Tibial nerve (tissue), 4 donors: ENCODE results near the gene BRD3OS. TPM values are rescaled to one million over a fixed set of nuclear protein-coding genes. Genes with fewer than 3 reads are reported as not detected.

ENCODE experiments used
- DNase-seq, 2 donors: peaks; one replicate each; pipeline ENCODE4 v3.0.0-alpha.2; 2019; ENCODE audit warnings: low spot score in 2 of 2
- H3K27ac ChIP-seq, 4 donors: fragments of 200-600 bp; sonication (generic) in 3 of 4; one replicate each; pipeline ENCODE4 v1.5.1; 2017 to 2019; ENCODE audit warnings: mild to moderate bottlenecking in 1 of 4
- H3K27me3 ChIP-seq, 2 donors: fragments of 200-600 bp; sonication (generic) in 1 of 2; one replicate each; pipeline versions ENCODE4 v1.5.1 to v1.6.0; 2017 to 2019
- H3K36me3 ChIP-seq, 3 donors: fragments of 200-600 bp; sonication (generic); one replicate each; pipeline ENCODE4 v1.5.1; 2018 to 2019
- H3K4me1 ChIP-seq, 4 donors: fragments of 200-600 bp; sonication (generic) in 3 of 4; one replicate each; pipeline ENCODE4 v1.5.1; 2017 to 2019
- H3K4me3 ChIP-seq, 4 donors: fragments of 200-600 bp; sonication (generic) in 3 of 4; one replicate each; pipeline ENCODE4 v1.5.1; 2017 to 2019; ENCODE audit warnings: mild to moderate bottlenecking in 1 of 4, moderate library complexity in 1 of 4
- H3K9me3 ChIP-seq, 4 donors: fragments of 200-600 bp; sonication (generic) in 3 of 4; one replicate each; pipeline ENCODE4 v1.5.1; 2017 to 2019
- EP300 ChIP-seq, 2 donors: sonication (generic); formaldehyde crosslinking; IDR thresholded peaks; one replicate each; pipeline ENCODE4 v1.6.1; 2017; ENCODE audit warnings: antibody characterized with exemption in 2 of 2, mild to moderate bottlenecking in 1 of 2
- POLR2A ChIP-seq, 2 donors: fragments of 450-650 bp; IDR thresholded peaks; one replicate each; pipeline ENCODE4 v1.6.1; 2017; ENCODE audit warnings: antibody characterized with exemption in 2 of 2, mild to moderate bottlenecking in 2 of 2, moderate library complexity in 2 of 2
- WGBS, 2 donors: methylation state at CpG; one replicate each; pipeline ENCODE4 v1.1.5; 2018; 5-methylcytosine and 5-hydroxymethylcytosine counted together
- total RNA-seq, 4 donors: library from RNA; depleted of rRNA; stranded (reverse); fragments of >200 nt; gene quantifications; one replicate each; pipeline ENCODE4 v1.1.0, GENCODE V29; 2016
- TF ChIP-seq, protein P1 (sequence below), 5 experiments: fragments of 200-600 bp in 3 of 5; fragments of 450-650 bp in 2 of 5; sonication (generic) in 3 of 5; IDR thresholded peaks; one replicate each; pipeline ENCODE4 v1.5.1; 2016 to 2019; ENCODE audit warnings: antibody characterized with exemption in 5 of 5, mild to moderate bottlenecking in 3 of 5, moderate library complexity in 2 of 5

The BRD3OS gene
- total RNA-seq, 4 donors from 2014 or later, result 9.2 to 28.2 (median 13.7) TPM

DNA sequence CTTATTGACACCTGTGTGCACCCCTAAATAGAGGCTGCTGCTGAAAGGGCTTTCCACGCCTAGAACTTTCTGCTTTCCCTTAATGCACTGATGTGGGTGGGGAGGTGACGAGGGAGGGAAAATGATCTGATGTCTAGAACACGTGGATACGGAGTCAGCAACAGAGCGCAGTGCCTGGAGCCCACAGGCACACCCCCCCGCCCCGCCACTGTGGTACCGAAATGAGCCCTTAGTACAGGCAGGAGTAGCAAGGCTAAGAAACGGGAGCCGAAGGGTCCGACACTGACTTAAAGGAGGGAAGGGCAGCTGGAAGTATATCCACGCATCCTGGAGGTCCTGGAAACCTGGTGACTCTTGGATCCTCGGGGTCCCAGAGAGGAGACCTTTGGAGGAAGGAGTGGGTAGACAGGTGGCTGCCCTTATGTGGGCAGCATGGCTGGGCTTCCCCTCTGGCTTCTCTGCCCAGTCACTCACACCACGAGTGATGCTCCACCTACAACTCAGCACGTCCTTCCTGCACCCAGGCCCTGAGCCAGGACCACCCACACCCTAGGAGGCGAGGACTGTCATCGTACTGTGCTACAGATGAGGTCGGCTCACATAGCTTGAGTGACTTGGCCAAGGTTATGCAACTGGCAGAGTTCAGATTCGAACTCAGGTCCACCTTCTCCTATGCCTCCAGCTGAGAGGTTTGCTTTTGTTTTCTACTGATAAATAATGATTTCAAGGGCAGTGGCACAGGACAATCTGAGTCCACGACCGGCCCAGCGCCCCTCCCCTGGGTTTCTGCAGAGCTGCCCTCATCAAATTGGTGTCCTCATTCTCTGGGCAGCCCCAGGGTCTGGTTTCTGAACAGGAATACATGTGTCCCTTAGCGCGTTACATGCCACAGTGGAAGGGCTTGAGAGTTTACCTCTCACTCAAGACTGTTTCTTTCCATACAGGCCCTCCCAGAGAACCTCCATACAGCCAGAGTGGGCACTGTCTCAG, 28.5 kb upstream of the BRD3OS start:
- H3K27ac ChIP-seq, result no peak overlapping the region
- no peak overlapping the region for H3K4me3 ChIP-seq
- no peaks in the 10 kb centered on the region for H3K36me3 ChIP-seq
- TF ChIP-seq, protein P1, sequence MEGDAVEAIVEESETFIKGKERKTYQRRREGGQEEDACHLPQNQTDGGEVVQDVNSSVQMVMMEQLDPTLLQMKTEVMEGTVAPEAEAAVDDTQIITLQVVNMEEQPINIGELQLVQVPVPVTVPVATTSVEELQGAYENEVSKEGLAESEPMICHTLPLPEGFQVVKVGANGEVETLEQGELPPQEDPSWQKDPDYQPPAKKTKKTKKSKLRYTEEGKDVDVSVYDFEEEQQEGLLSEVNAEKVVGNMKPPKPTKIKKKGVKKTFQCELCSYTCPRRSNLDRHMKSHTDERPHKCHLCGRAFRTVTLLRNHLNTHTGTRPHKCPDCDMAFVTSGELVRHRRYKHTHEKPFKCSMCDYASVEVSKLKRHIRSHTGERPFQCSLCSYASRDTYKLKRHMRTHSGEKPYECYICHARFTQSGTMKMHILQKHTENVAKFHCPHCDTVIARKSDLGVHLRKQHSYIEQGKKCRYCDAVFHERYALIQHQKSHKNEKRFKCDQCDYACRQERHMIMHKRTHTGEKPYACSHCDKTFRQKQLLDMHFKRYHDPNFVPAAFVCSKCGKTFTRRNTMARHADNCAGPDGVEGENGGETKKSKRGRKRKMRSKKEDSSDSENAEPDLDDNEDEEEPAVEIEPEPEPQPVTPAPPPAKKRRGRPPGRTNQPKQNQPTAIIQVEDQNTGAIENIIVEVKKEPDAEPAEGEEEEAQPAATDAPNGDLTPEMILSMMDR (IDR thresholded peaks at IDR 0.05), result no peak
- TF ChIP-seq POLR2A (IDR thresholded peaks at IDR 0.05), result no peak
- TF ChIP-seq EP300 (IDR thresholded peaks at IDR 0.05), result no peak
- H3K27me3 ChIP-seq, result no peaks in the 10 kb centered on the region
- no peaks in the 10 kb centered on the region for H3K9me3 ChIP-seq
- peaks cover 0 to 14% (median 9%) of the 10 kb centered on the region in 4 donors for H3K4me1 ChIP-seq
- 60 to 65% methylated on average over 24 of the region's 24 CpGs for WGBS, 2 donors
- no peak for DNase-seq

DNA sequence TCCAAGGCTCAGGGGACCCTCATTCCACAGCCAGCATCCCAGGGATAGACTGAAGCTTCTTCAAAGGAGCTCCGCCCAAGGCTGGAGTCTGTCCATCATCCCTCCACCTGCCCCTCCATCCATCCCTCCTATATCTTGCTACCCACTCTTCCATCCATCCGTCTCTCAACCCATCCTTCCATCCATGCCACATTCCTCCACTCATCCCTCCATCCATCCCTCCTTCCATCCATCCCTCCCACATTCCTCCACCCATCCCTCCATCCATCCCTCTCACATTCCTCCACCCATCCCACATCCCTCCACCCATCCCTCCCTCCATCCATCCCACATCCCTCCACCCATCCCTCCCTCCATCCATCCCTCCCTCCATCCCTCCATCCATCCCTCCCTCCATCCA, 27.7 kb upstream of the BRD3OS start:
- Histone ChIP-seq H3K27me3 (no peaks in the 10 kb centered on the region), H3K9me3 (no peaks in the 10 kb centered on the region), H3K4me1 (peaks cover 0 to 14% (median 9%) of the 10 kb centered on the region in 4 donors), H3K4me3 (no peak overlapping the region), H3K27ac (no peak overlapping the region), H3K36me3 (no peaks in the 10 kb centered on the region)
- TF ChIP-seq, protein P1 (IDR thresholded peaks at IDR 0.05), result no peak
- TF ChIP-seq EP300 (IDR thresholded peaks at IDR 0.05), result no peak
- TF ChIP-seq POLR2A (IDR thresholded peaks at IDR 0.05), result no peak
- no peak for DNase-seq
- 88 to 97% methylated on average over 2 of the region's 2 CpGs for WGBS, 2 donors

DNA sequence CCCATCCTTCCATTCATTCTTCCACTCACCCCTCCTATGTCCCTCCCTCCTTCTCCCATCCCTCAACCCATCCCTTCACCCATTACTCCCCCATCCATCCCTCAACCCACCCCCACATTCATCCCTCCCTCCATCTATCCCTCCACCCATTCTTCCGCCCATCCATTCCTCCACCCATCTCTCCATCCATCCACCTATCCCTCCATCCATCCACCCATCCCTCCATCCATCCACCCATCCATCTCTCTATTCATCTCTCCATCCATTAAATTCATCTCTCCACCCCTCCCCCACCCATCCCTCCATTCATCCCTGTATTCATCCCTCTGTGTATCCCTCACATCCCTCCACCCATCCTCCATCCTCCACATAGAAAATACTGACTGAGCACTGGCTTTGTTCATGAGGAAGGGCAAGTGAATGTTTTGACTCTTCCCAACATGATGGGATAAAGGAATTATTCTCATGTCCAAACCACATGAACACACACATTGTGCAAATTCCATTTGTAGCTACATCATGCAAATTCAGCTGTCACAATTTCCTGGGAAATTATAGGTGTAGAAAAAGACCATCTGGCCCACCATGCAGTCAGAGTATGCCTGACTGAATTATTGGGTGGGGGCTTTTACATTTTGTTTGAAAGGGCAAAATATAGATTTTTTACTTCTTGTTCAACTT, 26.2 kb upstream of the BRD3OS start:
- H3K4me3 ChIP-seq, result no peak overlapping the region
- no peak for TF ChIP-seq EP300 (IDR thresholded peaks at IDR 0.05)

DNA sequence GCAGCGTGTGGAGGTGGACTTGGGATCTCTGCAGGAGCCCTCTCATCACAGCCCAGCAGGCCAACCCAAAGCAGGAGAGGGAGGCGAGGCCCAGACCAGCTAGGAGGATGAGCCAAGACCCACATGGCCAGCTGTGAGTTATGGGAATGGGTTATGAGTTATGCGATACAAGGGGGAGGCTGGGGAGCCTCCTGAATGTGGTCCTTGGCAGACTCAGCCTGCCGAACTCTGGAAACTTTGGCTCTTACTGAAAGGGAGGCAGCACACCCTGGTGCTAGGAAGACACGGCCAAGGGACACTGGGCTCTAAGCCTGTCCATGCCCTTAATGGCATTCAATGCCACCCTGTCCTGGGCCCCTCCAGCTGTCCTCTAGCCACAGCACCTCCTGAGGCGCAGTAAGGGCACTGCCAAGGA, 25.4 kb upstream of the BRD3OS start:
- H3K36me3 ChIP-seq, result no peaks in the 10 kb centered on the region

More for the DNA sequence above, 26.2 kb upstream of the BRD3OS start:
- no peak overlapping the region for H3K27ac ChIP-seq
- H3K27me3 ChIP-seq, result no peaks in the 10 kb centered on the region
- H3K4me1 ChIP-seq, result peaks cover 0 to 5% (median 3%) of the 10 kb centered on the region in 4 donors
- no peak for DNase-seq
- WGBS, 2 donors, result 97 to 100% methylated on average over 1 of the region's 1 CpG
- no peaks in the 10 kb centered on the region for H3K36me3 ChIP-seq
- H3K9me3 ChIP-seq, result no peaks in the 10 kb centered on the region

DNA sequence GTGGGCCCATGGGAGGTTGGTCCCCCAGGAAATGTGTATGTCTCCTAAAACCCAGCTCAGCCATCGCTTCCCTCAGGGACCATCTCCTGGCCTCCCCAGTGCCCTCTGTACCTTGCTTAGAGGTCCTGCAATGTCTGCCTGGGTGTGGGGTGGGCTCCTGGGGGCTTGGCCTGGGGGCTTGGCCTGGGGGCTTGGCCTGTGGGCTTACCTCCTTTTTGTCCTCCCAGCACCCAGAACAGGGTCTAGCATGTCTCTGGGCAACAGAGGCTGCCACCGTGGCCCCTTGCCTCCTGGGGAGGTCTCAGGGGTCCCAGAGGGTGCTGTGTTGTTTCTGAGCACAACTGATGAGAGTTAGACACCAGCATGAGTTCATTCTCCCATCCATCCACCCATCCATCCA, 22.5 kb upstream of the BRD3OS start:
- Histone ChIP-seq H3K4me1 (no peaks in the 10 kb centered on the region), H3K4me3 (no peak overlapping the region), H3K27ac (no peak overlapping the region), H3K36me3 (no peaks in the 10 kb centered on the region), H3K9me3 (no peaks in the 10 kb centered on the region), H3K27me3 (no peaks in the 10 kb centered on the region)
- DNase-seq, result no peak
- no peak for TF ChIP-seq POLR2A (IDR thresholded peaks at IDR 0.05)
- TF ChIP-seq, protein P1 (IDR thresholded peaks at IDR 0.05), result no peak
- TF ChIP-seq EP300 (IDR thresholded peaks at IDR 0.05), result no peak
- 90 to 94% methylated on average over 2 of the region's 2 CpGs for WGBS, 2 donors

More for the DNA sequence above, 25.4 kb upstream of the BRD3OS start:
- DNase-seq, result no peak
- TF ChIP-seq EP300 (IDR thresholded peaks at IDR 0.05) (no peak), POLR2A (IDR thresholded peaks at IDR 0.05) (no peak)
- TF ChIP-seq, protein P1 (IDR thresholded peaks at IDR 0.05), result no peak
- no peak overlapping the region for H3K4me3 ChIP-seq
- no peaks in the 10 kb centered on the region for H3K4me1 ChIP-seq
- no peak overlapping the region for H3K27ac ChIP-seq
- 42 to 66% methylated on average over 5 to 6 of the region's 6 CpGs for WGBS, 2 donors
- no peaks in the 10 kb centered on the region for H3K27me3 ChIP-seq
- H3K9me3 ChIP-seq, result no peaks in the 10 kb centered on the region
